Neural progenitor cell (in vitro differentiated cells): ENCODE measurements around the gene MTG1.

Experiments
- EZH2 ChIP-seq: fragments of 200-600 bp; sonication (generic); IDR thresholded peaks from 2 replicates; pipeline ENCODE4 v1.6.1; 2017; ENCODE audit warnings: antibody characterized with exemption, mild to moderate bottlenecking, moderate library complexity
- EZH2phosphoT487 ChIP-seq: fragments of 200-600 bp; sonication (generic); IDR thresholded peaks from 2 replicates; pipeline ENCODE4 v1.6.1; 2017; ENCODE audit warnings: antibody characterized with exemption
- TF ChIP-seq, protein P1 (sequence below): fragments of 200-600 bp; sonication (generic); IDR thresholded peaks from 2 replicates; pipeline ENCODE4 v1.5.1; 2017; ENCODE audit warnings: antibody characterized with exemption, mild to moderate bottlenecking

DNA sequence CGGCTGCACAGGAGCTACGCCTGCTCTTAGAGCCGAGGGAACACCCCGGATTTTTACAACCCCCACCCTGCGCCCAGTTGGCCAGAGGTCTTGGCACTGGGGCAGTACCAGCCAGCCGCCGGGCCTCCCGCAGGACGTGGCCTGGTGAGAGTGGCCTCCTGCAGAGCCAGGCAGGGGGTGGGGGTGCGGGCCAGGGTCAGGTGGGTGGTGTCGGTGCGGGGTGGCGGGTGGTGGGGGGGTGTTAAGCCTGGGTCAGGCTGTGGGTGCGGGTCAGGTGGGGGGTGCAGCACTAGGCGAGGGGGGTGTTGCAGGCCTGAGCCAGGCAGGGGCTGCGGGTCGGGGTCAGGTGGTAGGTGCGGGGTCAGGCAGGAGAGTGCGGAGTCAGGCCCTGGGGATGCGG lies 21.4 kb upstream of the MTG1 start:
- TF ChIP-seq, protein P1, sequence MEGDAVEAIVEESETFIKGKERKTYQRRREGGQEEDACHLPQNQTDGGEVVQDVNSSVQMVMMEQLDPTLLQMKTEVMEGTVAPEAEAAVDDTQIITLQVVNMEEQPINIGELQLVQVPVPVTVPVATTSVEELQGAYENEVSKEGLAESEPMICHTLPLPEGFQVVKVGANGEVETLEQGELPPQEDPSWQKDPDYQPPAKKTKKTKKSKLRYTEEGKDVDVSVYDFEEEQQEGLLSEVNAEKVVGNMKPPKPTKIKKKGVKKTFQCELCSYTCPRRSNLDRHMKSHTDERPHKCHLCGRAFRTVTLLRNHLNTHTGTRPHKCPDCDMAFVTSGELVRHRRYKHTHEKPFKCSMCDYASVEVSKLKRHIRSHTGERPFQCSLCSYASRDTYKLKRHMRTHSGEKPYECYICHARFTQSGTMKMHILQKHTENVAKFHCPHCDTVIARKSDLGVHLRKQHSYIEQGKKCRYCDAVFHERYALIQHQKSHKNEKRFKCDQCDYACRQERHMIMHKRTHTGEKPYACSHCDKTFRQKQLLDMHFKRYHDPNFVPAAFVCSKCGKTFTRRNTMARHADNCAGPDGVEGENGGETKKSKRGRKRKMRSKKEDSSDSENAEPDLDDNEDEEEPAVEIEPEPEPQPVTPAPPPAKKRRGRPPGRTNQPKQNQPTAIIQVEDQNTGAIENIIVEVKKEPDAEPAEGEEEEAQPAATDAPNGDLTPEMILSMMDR = no peak
- TF ChIP-seq EZH2 = no peak
- no peak for TF ChIP-seq EZH2phosphoT487
